Fibroblast of pulmonary artery (primary cell): ENCODE results near the gene CMTM4.
"Not testable (repeated sequence)": the region's sequence is repeated elsewhere in the genome, so short reads cannot be mapped to it uniquely, and the experiment has no call there.

Experiments
- DNase-seq: peaks from one replicate; pipeline ENCODE4 v3.0.0-alpha.2; 2010; ENCODE audit warnings: low read depth
- H3K4me3 ChIP-seq: replicated peaks from 2 replicates; pipeline ENCODE4 v1.5.1; 2011; ENCODE audit warnings: low read depth, mild to moderate bottlenecking, control low read depth, low read length, moderate library complexity
- TF ChIP-seq, protein P1 (sequence below): IDR thresholded peaks from 2 replicates; pipeline ENCODE4 v1.5.1; 2011; ENCODE audit warnings: mild to moderate bottlenecking, control low read depth, low read length, inconsistent platforms; ENCODE audit errors: missing control alignments

The CMTM4 gene

DNA sequence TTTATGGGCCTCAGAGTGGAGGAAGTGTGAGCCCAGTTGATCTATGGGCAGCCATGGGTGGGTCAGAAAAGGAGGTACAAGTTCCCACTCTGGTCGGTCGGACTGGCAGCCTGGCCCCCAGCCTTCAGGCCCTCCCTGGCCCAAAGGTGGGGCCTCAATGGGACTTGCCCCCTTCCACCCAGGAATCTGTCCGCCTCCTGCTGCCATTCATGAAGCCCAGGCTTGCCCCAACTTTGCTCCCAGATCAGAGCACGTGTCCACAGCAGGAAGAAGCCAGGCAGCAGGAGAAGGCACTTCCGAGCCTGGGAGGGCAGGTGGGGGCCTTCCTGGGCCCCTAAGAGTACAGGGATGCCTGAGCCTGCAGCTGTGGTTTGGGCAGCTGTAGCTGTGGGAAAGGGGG lies 95.1 kb downstream of the CMTM4 start:
- no peak for DNase-seq
- TF ChIP-seq, protein P1, sequence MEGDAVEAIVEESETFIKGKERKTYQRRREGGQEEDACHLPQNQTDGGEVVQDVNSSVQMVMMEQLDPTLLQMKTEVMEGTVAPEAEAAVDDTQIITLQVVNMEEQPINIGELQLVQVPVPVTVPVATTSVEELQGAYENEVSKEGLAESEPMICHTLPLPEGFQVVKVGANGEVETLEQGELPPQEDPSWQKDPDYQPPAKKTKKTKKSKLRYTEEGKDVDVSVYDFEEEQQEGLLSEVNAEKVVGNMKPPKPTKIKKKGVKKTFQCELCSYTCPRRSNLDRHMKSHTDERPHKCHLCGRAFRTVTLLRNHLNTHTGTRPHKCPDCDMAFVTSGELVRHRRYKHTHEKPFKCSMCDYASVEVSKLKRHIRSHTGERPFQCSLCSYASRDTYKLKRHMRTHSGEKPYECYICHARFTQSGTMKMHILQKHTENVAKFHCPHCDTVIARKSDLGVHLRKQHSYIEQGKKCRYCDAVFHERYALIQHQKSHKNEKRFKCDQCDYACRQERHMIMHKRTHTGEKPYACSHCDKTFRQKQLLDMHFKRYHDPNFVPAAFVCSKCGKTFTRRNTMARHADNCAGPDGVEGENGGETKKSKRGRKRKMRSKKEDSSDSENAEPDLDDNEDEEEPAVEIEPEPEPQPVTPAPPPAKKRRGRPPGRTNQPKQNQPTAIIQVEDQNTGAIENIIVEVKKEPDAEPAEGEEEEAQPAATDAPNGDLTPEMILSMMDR, result no peak
- H3K4me3 ChIP-seq, result no peak overlapping the region

DNA sequence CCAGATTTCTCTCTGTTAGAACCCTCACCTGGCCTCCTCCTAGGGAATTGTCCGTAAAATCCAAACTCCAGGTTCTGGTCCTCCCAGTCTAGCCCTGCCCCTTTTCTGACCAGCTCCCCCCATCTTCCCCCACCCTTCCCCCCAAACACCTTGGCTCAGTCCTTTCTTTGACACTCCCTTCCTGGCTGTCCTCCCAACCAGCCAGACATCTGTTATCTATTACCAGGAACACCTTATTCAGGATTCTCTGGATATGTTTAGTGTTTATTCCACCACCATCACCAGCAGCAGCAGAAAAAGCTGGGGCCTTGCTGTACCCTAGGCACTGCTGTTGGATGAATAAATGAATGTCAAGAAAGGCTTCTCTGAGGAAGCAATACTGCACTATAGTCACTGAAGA lies 96.1 kb downstream of the CMTM4 start:
- TF ChIP-seq, protein P1, result no peak
- no peak for DNase-seq
- no peak overlapping the region for H3K4me3 ChIP-seq

DNA sequence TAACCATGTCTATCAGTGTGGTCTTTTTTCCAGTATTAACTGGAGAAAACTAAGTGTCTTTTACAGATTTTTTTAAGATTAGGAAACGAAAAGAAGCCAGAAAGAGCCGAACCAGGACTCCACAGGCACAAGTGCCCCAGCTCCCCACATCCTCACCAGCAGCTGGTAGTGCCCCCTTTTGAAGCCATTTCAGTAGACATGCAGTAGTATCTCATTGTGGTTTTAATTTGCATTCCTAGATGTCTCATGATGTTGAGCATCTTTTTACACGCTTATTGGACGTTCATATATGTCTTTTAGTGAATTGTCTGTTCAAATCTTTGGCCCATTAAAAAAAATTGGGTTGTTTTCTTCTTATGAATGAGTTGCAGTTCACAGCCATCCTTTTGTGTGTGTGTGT lies 96.8 kb downstream of the CMTM4 start:
- H3K4me3 ChIP-seq, result no peak overlapping the region
- no peak for DNase-seq
- TF ChIP-seq, protein P1, result no peak

DNA sequence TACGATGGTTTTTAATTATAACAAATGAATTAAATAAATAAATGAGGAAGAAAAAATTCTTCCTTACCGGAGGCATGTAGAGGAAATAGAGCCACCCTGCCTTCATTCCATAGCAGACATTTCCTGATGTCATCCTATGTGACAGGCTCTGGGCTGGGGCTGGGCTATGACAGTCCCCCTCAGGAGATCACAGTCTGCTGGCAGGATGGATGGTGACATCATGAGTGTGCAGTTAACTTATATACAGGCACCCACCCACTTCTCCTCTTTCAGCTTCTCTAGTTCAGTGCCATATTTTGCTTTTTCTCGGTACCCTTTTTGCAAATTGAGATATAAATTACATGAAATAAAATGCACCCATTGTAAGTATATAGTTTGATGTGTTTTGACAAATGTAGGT lies 98.4 kb downstream of the CMTM4 start:
- TF ChIP-seq, protein P1, result no peak
- no peak for DNase-seq
- H3K4me3 ChIP-seq, result no peak overlapping the region

DNA sequence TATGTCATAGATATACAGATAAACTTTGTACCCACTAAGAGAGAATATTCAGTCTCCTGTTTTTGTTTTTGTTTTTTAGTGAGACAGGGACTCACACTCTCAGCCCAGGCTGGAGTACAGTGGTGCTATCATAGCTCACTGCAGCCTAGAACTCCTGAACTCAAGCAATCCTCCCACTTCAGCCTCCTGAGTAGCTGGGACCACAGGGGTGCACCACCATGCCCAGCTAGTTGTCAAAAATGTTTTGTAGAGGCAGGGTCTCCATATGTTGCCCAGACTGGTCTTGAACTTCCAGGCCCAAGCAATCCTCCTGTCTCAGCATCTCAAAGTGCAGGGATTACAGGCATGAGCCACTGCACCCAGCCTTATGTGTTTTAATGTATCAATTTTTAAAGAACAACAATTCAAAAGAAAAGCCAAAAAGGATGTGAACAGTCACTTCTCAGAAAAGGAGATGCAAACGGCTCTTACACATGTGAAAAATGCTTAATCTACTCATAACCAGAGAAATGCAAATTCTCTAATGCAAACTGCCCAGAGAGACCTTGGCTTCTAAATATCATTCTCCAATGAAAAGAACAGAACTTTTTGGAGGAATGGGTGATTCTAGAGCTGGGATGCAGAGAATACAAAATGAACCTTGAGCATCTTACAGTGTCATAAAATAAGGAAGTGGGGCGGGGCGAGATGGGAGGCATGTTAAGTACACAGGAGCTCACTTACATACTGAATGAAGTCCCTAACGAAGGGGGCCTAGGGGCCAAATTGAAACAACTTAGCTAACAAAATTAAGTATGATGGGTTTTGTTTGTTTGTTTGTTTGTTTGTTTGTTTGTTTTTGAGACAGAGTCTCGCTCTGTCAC lies 99.3 kb downstream of the CMTM4 start:
- TF ChIP-seq, protein P1, result no peak
- DNase-seq, result no peak

DNA sequence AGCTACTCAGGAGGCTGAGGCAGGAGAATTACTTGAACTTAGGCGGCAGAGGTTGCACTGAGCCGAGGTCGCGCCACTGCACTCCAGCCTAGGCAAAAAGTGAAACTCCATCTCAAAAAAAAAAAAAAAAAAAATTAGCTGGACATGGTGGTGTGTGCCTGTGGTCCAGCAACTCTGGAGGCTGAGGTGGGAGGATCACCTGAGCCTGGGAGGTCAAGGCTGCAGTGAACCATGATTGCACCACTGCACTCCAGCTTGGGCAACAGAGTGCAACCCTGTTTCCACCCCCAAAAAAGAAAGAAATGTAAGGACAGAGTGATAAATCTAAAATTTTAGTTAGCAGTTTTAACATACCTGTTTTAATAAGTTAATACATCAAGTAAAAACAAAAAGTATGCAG lies 100.0 kb downstream of the CMTM4 start:
- not testable (repeated sequence) for DNase-seq, H3K4me3 ChIP-seq

More for the DNA sequence above, 99.3 kb downstream of the CMTM4 start:
- H3K4me3 ChIP-seq, result no peak overlapping the region

DNA sequence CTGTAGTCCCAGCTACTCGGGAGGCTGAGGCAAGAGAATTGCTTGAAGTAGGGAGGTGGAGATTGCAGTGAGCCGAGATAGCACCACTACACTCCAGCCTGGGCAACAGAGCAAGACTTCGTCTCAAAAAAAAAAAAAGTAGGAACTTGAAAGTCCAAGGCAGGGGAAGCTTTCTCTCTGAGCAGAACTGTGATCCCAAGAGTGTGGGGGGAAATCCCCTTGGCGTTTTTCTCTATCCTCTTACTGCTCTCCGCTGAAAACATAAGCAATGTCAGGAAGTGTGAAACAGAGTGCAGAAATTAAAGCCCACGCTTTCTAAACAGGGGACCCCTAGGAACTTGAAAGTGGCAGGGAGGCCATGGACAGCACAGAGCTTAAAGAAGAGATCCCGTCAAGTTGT lies 101.8 kb downstream of the CMTM4 start:
- no peak for DNase-seq
- TF ChIP-seq, protein P1, result no peak
- no peak overlapping the region for H3K4me3 ChIP-seq
